Measurements from ENCODE around the gene ADARB1. TPM values are rescaled to one million over a fixed set of nuclear protein-coding genes. Genes with fewer than 3 reads are reported as not detected.

ADARB1 gene
- total and polyA plus RNA-seq, 2 of the 4 experiments (the other 2 are of a cell fraction): 39.8 to 47.3 TPM

GRCh38 chr21:45119812-45120211 lies 45.4 kb downstream of the ADARB1 start:
- Histone ChIP-seq H3K4me3 (ENCODE audit: insufficient read depth, low read depth, low read length) (no peak overlapping the region), H3K9me3 (ENCODE audit: control insufficient read depth, insufficient read depth, low read length) (no peaks in the 10 kb centered on the region), H3K4ac (ENCODE audit: low read depth, low read length) (no peak overlapping the region), H3K23ac (ENCODE audit: low read depth, low read length) (no peak overlapping the region), H3K27me3 (ENCODE audit: control insufficient read depth, insufficient read depth, low read length) (no peaks in the 10 kb centered on the region), H3K36me3 (ENCODE audit: control insufficient read depth, insufficient read depth, low read length) (peaks cover 41% of the 10 kb centered on the region), H3K4me2 (ENCODE audit: low read depth, low read length) (no peak overlapping the region), H4K8ac (ENCODE audit: low read depth in 2 of 2, low read length in 2 of 2) (no peak overlapping the region), H3K9me1 (ENCODE audit: insufficient read depth, low read length) (peaks cover 24% of the 10 kb centered on the region), H3K9ac (ENCODE audit: low read depth, low read length) (no peak overlapping the region), H3K56ac (ENCODE audit: extremely low read depth, insufficient read depth, low read length) (no peak overlapping the region), H2AK5ac (ENCODE audit: low read depth, low read length) (no peak overlapping the region), H2BK20ac (ENCODE audit: low read depth, low read length) (no peak overlapping the region), H4K5ac (ENCODE audit: low read depth, low read length) (no peak overlapping the region), H4K20me1 (ENCODE audit: insufficient read depth, low read length) (peaks cover 98% of the 10 kb centered on the region), H3K79me1 (ENCODE audit: low read depth in 1 of 2, low read length in 2 of 2) (peaks cover 36 to 92% of the 10 kb centered on the region in 2 experiments), H3K27ac (ENCODE audit: insufficient read depth, low read length) (no peak overlapping the region), H2AK9ac (replicated peaks; ENCODE audit: low read depth, low read length, poor library complexity) (no peak overlapping the region), H3K14ac (replicated peaks; ENCODE audit: low read depth, low read length) (no peak overlapping the region), H3K4me1 (ENCODE audit: control insufficient read depth, insufficient read depth, low read length) (peaks cover 4% of the 10 kb centered on the region), H3K18ac (ENCODE audit: low read depth, low read length) (no peak overlapping the region), H2BK5ac (ENCODE audit: low read depth, low read length, poor library complexity, severe bottlenecking) (no peak overlapping the region), H2AFZ (replicated peaks; ENCODE audit: low read length, poor library complexity) (no peak overlapping the region), H2BK15ac (ENCODE audit: low read depth, low read length) (no peak overlapping the region), H2BK120ac (ENCODE audit: low read depth, low read length) (no peak overlapping the region), H4K91ac (ENCODE audit: insufficient read depth, low read depth, low read length) (no peak overlapping the region)
- POLR2A ChIA-PET (ENCODE audit: unreplicated experiment): no interaction called here
- no TSS peak for BruUV-seq (replicated peaks)
- CTCF ChIA-PET: no interaction called here
- DNase-seq: no peak
- no peak for TF ChIP-seq CTCF (conservative IDR thresholded peaks at IDR 0.05; ENCODE audit: low read depth, low read length)
- TF ChIP-seq POLR2A (IDR thresholded peaks at IDR 0.05; ENCODE audit: low read depth, low read length): no peak
- TF ChIP-seq MXI1 (IDR thresholded peaks at IDR 0.05; ENCODE audit: borderline replicate concordance, low read depth, low read length): no peak
- TF ChIP-seq ELK1 (IDR thresholded peaks at IDR 0.05; ENCODE audit: borderline replicate concordance, low read depth, low read length): no peak
- no peak for TF ChIP-seq BHLHE40 (IDR thresholded peaks at IDR 0.05; ENCODE audit: low read depth, low read length)
- in situ Hi-C loops (cut with MboI; ENCODE audit: low sequenced_read_pairs) (loop anchor here (25.0 kb wide), 1 partner anchor 308 kb away; the partner anchor contains the start of genes SUMO3 and UBE2G2), dilution Hi-C loops (cut with HindIII; ENCODE audit: low sequenced_read_pairs, unreplicated experiment) (no loop called here), intact Hi-C loops (cut with micrococcal nuclease) (no loop called here)
- ATAC-seq (ENCODE audit: low read depth): no peak
- 100% methylated on average over 1 of the region's 7 CpGs; no CpG with 5 or more reads in 1 of the 2 experiments for WGBS, 2 experiments (ENCODE audit: extremely low coverage in 2 of 2, insufficient read length in 1 of 2)

Measured in IMR-90 (cell line).